HFF-Myc (cell line): Measurements from ENCODE around the gene TRABD2B.

Experiments used
- DNase-seq: peaks from one replicate; pipeline ENCODE4 v3.0.0-alpha.2; 2011; ENCODE audit warnings: low read depth; ENCODE audit errors: extremely low read depth
- H3K4me3 ChIP-seq: replicated peaks from 2 replicates; pipeline ENCODE4 v1.5.1; 2011; ENCODE audit warnings: low read depth, mild to moderate bottlenecking, control low read depth, low read length
- CTCF ChIP-seq: IDR thresholded peaks from 2 replicates; pipeline ENCODE4 v1.5.1; 2012; ENCODE audit warnings: mild to moderate bottlenecking, low read depth, low read length, control low read depth; ENCODE audit errors: missing control alignments

The TRABD2B gene

GRCh38 chr1:47997289-47998200 lies at the start of gene TRABD2B:
TSS of gene TRABD2B (minus strand) at chr1:47997385.
- DNase-seq = peak; percentile 42
- peak; percentile 97 for TF ChIP-seq CTCF
- peak within 1 kb of the TSS; percentile 53 for H3K4me3 ChIP-seq

- TF ChIP-seq CTCF = no peak
- no peak overlapping the region for H3K4me3 ChIP-seq
- DNase-seq = no peak
Observed at GRCh38 chr1:48044311-48044710, 47.1 kb upstream of the TRABD2B start.

GRCh38 chr1:48043622-48044021 lies 46.4 kb upstream of the TRABD2B start:
- no peak for TF ChIP-seq CTCF
- DNase-seq = no peak
- no peak overlapping the region for H3K4me3 ChIP-seq

- no peak for TF ChIP-seq CTCF
- no peak overlapping the region for H3K4me3 ChIP-seq
- DNase-seq = no peak
Observed at GRCh38 chr1:48040154-48040553, 43.0 kb upstream of the TRABD2B start.

GRCh38 chr1:48039088-48040054 lies 42.2 kb upstream of the TRABD2B start:
- H3K4me3 ChIP-seq = no peak overlapping the region
- no peak for TF ChIP-seq CTCF
- no peak for DNase-seq

- no peak for TF ChIP-seq CTCF
- no peak for DNase-seq
- no peak overlapping the region for H3K4me3 ChIP-seq
Observed at GRCh38 chr1:48038270-48038767, 41.1 kb upstream of the TRABD2B start.
